ENCODE data around the gene GULP1.

GULP1 gene

DNA sequence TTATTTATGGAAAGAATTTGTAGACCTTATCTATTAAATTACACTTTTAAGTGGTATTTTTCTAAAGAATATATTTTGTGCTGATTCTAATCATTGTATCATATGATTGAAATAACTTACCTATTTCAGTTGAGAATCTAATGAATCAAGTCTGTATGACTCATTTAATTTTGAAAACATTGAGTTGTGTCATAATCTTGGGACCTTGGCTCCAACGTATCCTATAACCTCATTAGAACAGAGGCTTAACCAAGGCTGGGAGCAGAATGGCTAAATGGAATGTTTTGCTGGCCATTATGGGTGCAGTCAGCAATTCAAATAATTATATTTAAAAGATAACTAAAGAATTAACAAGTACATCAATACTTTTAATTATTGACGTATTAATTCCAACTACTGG, 19.6 kb upstream of the GULP1 start:
- DNase-seq (ENCODE audit: low spot score) (no peak), ATAC-seq (ENCODE audit: low read depth) (no peak)
- H3K4me1 ChIP-seq (ENCODE audit: insufficient read depth, poor library complexity, severe bottlenecking): no peaks in the 10 kb centered on the region
- no peaks in the 10 kb centered on the region for H3K36me3 ChIP-seq (ENCODE audit: low read depth)
- H3K27me3 ChIP-seq (ENCODE audit: insufficient read depth, poor library complexity, severe bottlenecking): no peaks in the 10 kb centered on the region
- no peak overlapping the region for H3K27ac ChIP-seq (ENCODE audit: poor library complexity, severe bottlenecking)
- TF ChIP-seq, protein P1, sequence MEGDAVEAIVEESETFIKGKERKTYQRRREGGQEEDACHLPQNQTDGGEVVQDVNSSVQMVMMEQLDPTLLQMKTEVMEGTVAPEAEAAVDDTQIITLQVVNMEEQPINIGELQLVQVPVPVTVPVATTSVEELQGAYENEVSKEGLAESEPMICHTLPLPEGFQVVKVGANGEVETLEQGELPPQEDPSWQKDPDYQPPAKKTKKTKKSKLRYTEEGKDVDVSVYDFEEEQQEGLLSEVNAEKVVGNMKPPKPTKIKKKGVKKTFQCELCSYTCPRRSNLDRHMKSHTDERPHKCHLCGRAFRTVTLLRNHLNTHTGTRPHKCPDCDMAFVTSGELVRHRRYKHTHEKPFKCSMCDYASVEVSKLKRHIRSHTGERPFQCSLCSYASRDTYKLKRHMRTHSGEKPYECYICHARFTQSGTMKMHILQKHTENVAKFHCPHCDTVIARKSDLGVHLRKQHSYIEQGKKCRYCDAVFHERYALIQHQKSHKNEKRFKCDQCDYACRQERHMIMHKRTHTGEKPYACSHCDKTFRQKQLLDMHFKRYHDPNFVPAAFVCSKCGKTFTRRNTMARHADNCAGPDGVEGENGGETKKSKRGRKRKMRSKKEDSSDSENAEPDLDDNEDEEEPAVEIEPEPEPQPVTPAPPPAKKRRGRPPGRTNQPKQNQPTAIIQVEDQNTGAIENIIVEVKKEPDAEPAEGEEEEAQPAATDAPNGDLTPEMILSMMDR (IDR thresholded peaks at IDR 0.05; ENCODE audit: poor library complexity, severe bottlenecking): no peak
- no peaks in the 10 kb centered on the region for H3K9me3 ChIP-seq (ENCODE audit: severe bottlenecking)
- H3K4me3 ChIP-seq (ENCODE audit: severe bottlenecking): no peak overlapping the region

- no peak for DNase-seq (ENCODE audit: low spot score)
Observed at GRCh38 chr2:188274274-188274673, 17.4 kb upstream of the GULP1 start.

DNA sequence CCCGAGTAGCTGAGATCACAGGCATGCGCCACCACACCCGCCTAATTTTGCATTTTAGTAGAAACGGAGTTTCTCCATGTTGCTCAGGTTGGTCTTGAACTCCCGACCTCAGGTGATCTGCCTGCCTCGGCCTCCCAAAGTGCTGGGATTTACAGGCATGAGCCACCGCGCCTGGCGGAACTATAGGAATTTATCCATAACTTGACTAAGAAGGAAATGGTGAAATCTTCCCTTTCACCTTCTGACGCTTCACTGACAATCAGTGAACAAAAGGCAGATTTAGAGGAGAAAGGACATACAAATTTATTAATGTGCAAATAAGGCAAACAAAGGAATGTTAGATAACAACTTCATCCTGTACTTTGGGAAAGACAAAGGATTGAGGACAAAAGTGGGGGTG, 15.4 kb upstream of the GULP1 start:
- Histone ChIP-seq H3K9me3 (ENCODE audit: severe bottlenecking) (no peaks in the 10 kb centered on the region), H3K36me3 (ENCODE audit: low read depth) (no peaks in the 10 kb centered on the region), H3K4me3 (ENCODE audit: severe bottlenecking) (no peak overlapping the region), H3K27me3 (ENCODE audit: insufficient read depth, poor library complexity, severe bottlenecking) (no peaks in the 10 kb centered on the region), H3K4me1 (ENCODE audit: insufficient read depth, poor library complexity, severe bottlenecking) (no peaks in the 10 kb centered on the region), H3K27ac (ENCODE audit: poor library complexity, severe bottlenecking) (no peak overlapping the region)
- ATAC-seq (ENCODE audit: low read depth): no peak
- no peak for DNase-seq (ENCODE audit: low spot score)
- TF ChIP-seq, protein P1 (IDR thresholded peaks at IDR 0.05; ENCODE audit: poor library complexity, severe bottlenecking): no peak

More at GRCh38 chr2:188274274-188274673, 17.4 kb upstream of the GULP1 start:
- H3K4me1 ChIP-seq (ENCODE audit: insufficient read depth, poor library complexity, severe bottlenecking): no peaks in the 10 kb centered on the region
- H3K27ac ChIP-seq (ENCODE audit: poor library complexity, severe bottlenecking): no peak overlapping the region
- ATAC-seq (ENCODE audit: low read depth): 0 out of 3 replicates have a peak, but pooled peaks have one; percentile 17
- no peaks in the 10 kb centered on the region for H3K9me3 ChIP-seq (ENCODE audit: severe bottlenecking)
- no peaks in the 10 kb centered on the region for H3K27me3 ChIP-seq (ENCODE audit: insufficient read depth, poor library complexity, severe bottlenecking)
- H3K36me3 ChIP-seq (ENCODE audit: low read depth): no peaks in the 10 kb centered on the region
- no peak overlapping the region for H3K4me3 ChIP-seq (ENCODE audit: severe bottlenecking)
- TF ChIP-seq, protein P1 (IDR thresholded peaks at IDR 0.05; ENCODE audit: poor library complexity, severe bottlenecking): no peak

DNA sequence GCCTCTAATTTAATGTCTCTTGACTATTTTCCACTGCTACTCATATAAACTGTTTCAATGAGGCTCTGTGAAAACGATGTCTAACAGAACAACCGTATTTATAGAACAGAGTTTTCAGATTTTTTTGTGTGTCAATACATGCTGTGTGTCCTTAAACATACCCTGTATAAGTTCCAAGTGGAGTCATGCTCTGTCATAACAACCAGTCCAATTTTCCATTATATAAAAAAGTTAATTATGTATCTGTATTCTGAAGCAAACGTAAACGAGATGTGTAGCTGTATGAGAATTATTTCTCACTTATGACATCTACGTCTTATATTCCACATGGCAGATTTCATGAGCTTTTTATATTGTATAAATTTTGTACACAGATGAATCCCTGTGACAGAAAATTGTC, 13.9 kb upstream of the GULP1 start:
- Histone ChIP-seq H3K27ac (ENCODE audit: poor library complexity, severe bottlenecking) (no peak overlapping the region), H3K27me3 (ENCODE audit: insufficient read depth, poor library complexity, severe bottlenecking) (no peaks in the 10 kb centered on the region), H3K36me3 (ENCODE audit: low read depth) (no peaks in the 10 kb centered on the region), H3K4me1 (ENCODE audit: insufficient read depth, poor library complexity, severe bottlenecking) (no peaks in the 10 kb centered on the region), H3K9me3 (ENCODE audit: severe bottlenecking) (no peaks in the 10 kb centered on the region), H3K4me3 (ENCODE audit: severe bottlenecking) (no peak overlapping the region)
- DNase-seq (ENCODE audit: low spot score): no peak
- ATAC-seq (ENCODE audit: low read depth): no peak
- TF ChIP-seq, protein P1 (IDR thresholded peaks at IDR 0.05; ENCODE audit: poor library complexity, severe bottlenecking): no peak

DNA sequence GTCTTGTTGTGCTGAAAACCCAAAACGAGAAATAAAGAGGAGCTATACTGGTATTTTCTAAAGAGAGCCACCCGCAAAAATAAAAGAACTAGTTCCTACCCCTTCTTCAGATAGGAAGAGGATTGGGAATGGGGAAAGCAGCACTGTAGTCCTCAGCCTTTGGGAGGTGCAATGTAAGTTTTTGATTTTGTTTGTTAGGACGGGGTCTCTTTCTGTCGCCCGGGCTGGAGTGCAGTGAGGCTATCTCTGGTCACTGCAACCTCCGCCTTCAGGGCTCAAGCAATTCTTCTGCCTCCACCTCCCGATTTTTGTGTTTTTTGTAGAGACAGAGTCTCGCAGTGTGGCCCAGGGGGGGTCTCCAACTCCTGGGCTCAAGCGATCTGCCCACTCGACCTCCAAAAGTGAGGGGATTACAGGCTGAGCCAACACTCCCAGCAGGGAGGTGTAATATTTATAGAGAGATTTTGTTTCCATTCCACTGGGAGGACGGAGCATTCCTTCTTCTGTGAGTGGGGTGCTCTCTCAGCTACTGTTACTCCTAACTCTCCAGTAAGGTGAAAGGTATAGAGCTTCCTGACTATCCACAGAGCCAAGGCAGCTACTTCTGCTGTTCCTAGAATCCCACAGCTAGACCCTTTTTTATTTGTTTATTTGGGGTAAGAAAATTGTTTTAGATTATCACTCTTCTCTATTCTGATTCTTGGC, 13.1 kb upstream of the GULP1 start:
- H3K27ac ChIP-seq (ENCODE audit: poor library complexity, severe bottlenecking): no peak overlapping the region
- H3K4me1 ChIP-seq (ENCODE audit: insufficient read depth, poor library complexity, severe bottlenecking): no peaks in the 10 kb centered on the region
- H3K36me3 ChIP-seq (ENCODE audit: low read depth): no peaks in the 10 kb centered on the region
- H3K4me3 ChIP-seq (ENCODE audit: severe bottlenecking): no peak overlapping the region
- ATAC-seq (ENCODE audit: low read depth) (no peak), DNase-seq (ENCODE audit: low spot score) (no peak)
- H3K27me3 ChIP-seq (ENCODE audit: insufficient read depth, poor library complexity, severe bottlenecking): no peaks in the 10 kb centered on the region
- no peaks in the 10 kb centered on the region for H3K9me3 ChIP-seq (ENCODE audit: severe bottlenecking)
- TF ChIP-seq, protein P1 (IDR thresholded peaks at IDR 0.05; ENCODE audit: poor library complexity, severe bottlenecking): no peak

Measured in RWPE2 (cell line).